B cell (primary cell): ENCODE data around the gene SLC25A21. TPM values are rescaled to one million over a fixed set of nuclear protein-coding genes. Genes with fewer than 3 reads are reported as not detected.

Experiments
- ATAC-seq: fragments of 200-7000 bp; cut with Tn5 transposase; one replicate; pipeline ENCODE4 v1.10.0; 2021; ENCODE audit warnings: low read depth, mild to moderate bottlenecking, moderate number of reproducible peaks, moderate library complexity
- CTCF ChIA-PET: fragments of 350-600 bp; sonication (Branson Sonifier 250); formaldehyde crosslinking; loops from one replicate; lab custom pipeline; 2021; ENCODE audit warnings: antibody characterized with exemption, inconsistent platforms; lab: Charles Lee
- POLR2A ChIA-PET: fragments of 350-600 bp; sonication (Branson Sonifier 250); formaldehyde crosslinking; loops from one replicate; lab custom pipeline; 2021; ENCODE audit warnings: antibody characterized with exemption; lab: Charles Lee
- DNase-seq: peaks from one replicate; pipeline ENCODE4 v3.0.0; 2013
- H2AFZ ChIP-seq: 2 replicates; pipeline ENCODE4 v1.6.1; 2012; ENCODE audit warnings: mild to moderate bottlenecking, low read depth, low read length; ENCODE audit not compliant: insufficient read depth, poor library complexity, severe bottlenecking
- H3K27ac ChIP-seq, 2 donors: 1 replicate in 1 of 2; 2 replicates in 1 of 2; pipeline ENCODE4 v1.5.1; 2012 to 2013; ENCODE audit warnings: low read length in 2 of 2, mild to moderate bottlenecking in 2 of 2, moderate library complexity in 1 of 2
- H3K27me3 ChIP-seq, 4 experiments: fragments of 200-600 bp in 1 of 4; sonication (generic) in 1 of 4; replicated peaks in 1 of 4; 1 replicate in 2 of 4; 2 replicates in 2 of 4; pipeline versions ENCODE4 v1.6.1 to v1.7.0; 2013 to 2016; ENCODE audit warnings: low read length in 3 of 4, mild to moderate bottlenecking in 2 of 4, mixed read lengths in 1 of 4, moderate library complexity in 1 of 4; ENCODE audit not compliant: insufficient read depth in 4 of 4, control insufficient read depth in 3 of 4; ENCODE audit errors: control extremely low read depth in 1 of 4
- H3K36me3 ChIP-seq, 2 experiments: replicated peaks in 1 of 2; 1 replicate in 1 of 2; 2 replicates in 1 of 2; pipeline versions ENCODE4 v1.6.1 to v1.7.1; 2013; ENCODE audit warnings: low read length in 1 of 2; ENCODE audit not compliant: insufficient read depth in 2 of 2, control insufficient read depth in 1 of 2; ENCODE audit errors: control extremely low read depth in 1 of 2, extremely low read depth in 1 of 2
- H3K4me1 ChIP-seq, 2 donors: fragments of 200-600 bp in 1 of 2; sonication (generic) in 1 of 2; 1 replicate in 1 of 2; 2 replicates in 1 of 2; pipeline versions ENCODE4 v1.5.1 to v1.6.1; 2013 to 2017; ENCODE audit warnings: low read length in 2 of 2; ENCODE audit not compliant: control insufficient read depth in 2 of 2, insufficient read depth in 2 of 2
- H3K4me2 ChIP-seq: replicated peaks from 2 replicates; pipeline ENCODE3; 2012; ENCODE audit warnings: mild to moderate bottlenecking, low read depth, low read length; ENCODE audit not compliant: poor library complexity, severe bottlenecking
- H3K4me3 ChIP-seq, 5 experiments: fragments of 200-600 bp in 1 of 5; sonication (generic) in 1 of 5; 1 replicate in 3 of 5; 2 replicates in 2 of 5; pipeline versions ENCODE4 v1.5.1 to v1.7.0; 2011 to 2016; ENCODE audit warnings: low read length in 4 of 5, mild to moderate bottlenecking in 4 of 5, low read depth in 2 of 5, control low read depth in 1 of 5, moderate library complexity in 1 of 5; ENCODE audit not compliant: insufficient read depth in 1 of 5; ENCODE audit errors: control extremely low read depth in 1 of 5, extremely low read depth in 1 of 5
- H3K79me2 ChIP-seq: fragments of 200-600 bp; sonication (generic); one replicate; pipeline ENCODE4 v1.6.0; 2016; ENCODE audit warnings: low read length; ENCODE audit not compliant: control insufficient read depth, insufficient read depth
- H3K9ac ChIP-seq: fragments of 200-600 bp; sonication (generic); 2 replicates; pipeline ENCODE4 v1.6.1; 2017; ENCODE audit warnings: mild to moderate bottlenecking, low read length, moderate library complexity
- H3K9me3 ChIP-seq, 3 donors: one replicate each; pipeline versions ENCODE4 v1.6.1 to v1.7.1; 2013; ENCODE audit warnings: low read length in 2 of 3; ENCODE audit not compliant: control insufficient read depth in 2 of 3, insufficient read depth in 1 of 3; ENCODE audit errors: control extremely low read depth in 1 of 3
- H4K20me1 ChIP-seq: 2 replicates; pipeline ENCODE4 v1.6.0; 2012; ENCODE audit warnings: mild to moderate bottlenecking, low read length; ENCODE audit not compliant: insufficient read depth, control insufficient read depth, poor library complexity, severe bottlenecking
- H3K27ac Mint-ChIP-seq: one replicate; pipeline ENCODE4 v1.8.0; 2021; ENCODE audit warnings: mixed read lengths
- H3K27me3 Mint-ChIP-seq: one replicate; pipeline ENCODE4 v1.8.0; 2021; ENCODE audit warnings: mixed read lengths
- H3K4me1 Mint-ChIP-seq: one replicate; pipeline ENCODE4 v1.8.0; 2021; ENCODE audit warnings: mixed read lengths
- H3K4me3 Mint-ChIP-seq: one replicate; pipeline ENCODE4 v1.8.0; 2021; ENCODE audit warnings: mixed read lengths
- H3K9me3 Mint-ChIP-seq: one replicate; pipeline ENCODE4 v1.8.0; 2022; ENCODE audit warnings: mixed read lengths; ENCODE audit not compliant: insufficient read depth
- CTCF ChIP-seq: fragments of 200-600 bp; IDR thresholded peaks from one replicate; pipeline ENCODE4 v1.8.0; 2022; ENCODE audit warnings: antibody characterized with exemption, mild to moderate bottlenecking
- EZH2 ChIP-seq: IDR thresholded peaks from 2 replicates; pipeline ENCODE4 v1.6.1; 2012; ENCODE audit warnings: borderline replicate concordance, low read depth, mild to moderate bottlenecking, moderate library complexity, low read length; ENCODE audit not compliant: insufficient read depth, poor library complexity, severe bottlenecking
- WGBS: methylation state at CpG from one replicate; pipeline ENCODE4 v1.1.5; 2013; ENCODE audit warnings: missing lambda C conversion rate; ENCODE audit not compliant: insufficient coverage; 5-methylcytosine and 5-hydroxymethylcytosine counted together
- intact Hi-C: fragments of 100-400 bp; cut with micrococcal nuclease; formaldehyde crosslinking; loops from one replicate; pipeline ENCODE4 v1.10.0; 2022
- polyA plus RNA-seq: library from polyadenylated mRNA; depleted of rRNA; stranded (reverse); fragments of >200 nt; gene quantifications from 2 replicates; pipeline ENCODE4 v1.2.3, GENCODE V29; 2012
- total RNA-seq, 2 donors: library from RNA; stranded (reverse); fragments of 120-200 nt in 1 of 2; gene quantifications; 1 replicate in 1 of 2; 2 replicates in 1 of 2; pipeline versions ENCODE4 v1.2.3 to v1.2.4, GENCODE V29; 2013 to 2022

SLC25A21 gene
- total and polyA plus RNA-seq, 2 donors (not counting 1 experiment from before 2014, with no cell fraction given), result not detected

DNA sequence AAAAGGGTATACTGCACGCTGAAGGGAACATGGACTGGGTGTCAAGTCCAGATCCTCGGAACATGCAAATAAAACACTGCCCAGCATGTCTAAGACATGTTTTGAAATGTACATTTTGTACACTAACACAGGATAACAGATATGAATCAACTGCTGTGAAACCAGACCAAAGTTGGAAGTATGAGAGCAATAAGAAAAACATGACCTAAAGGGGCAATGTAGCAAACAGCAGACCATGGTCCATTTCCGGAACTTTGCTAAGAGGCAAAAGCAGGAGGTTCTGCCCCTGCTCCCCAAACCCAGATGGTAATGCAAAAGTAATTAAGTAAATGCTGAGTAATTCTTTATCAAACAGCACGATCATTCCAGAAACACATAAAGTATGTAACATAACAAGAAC, 125.2 kb downstream of the SLC25A21 start:
- no peak for DNase-seq
- Histone ChIP-seq H3K9me3 (no peaks in the 10 kb centered on the region), H4K20me1 (no peaks in the 10 kb centered on the region), H3K4me3 (no peak overlapping the region), H3K27ac (no peak overlapping the region), H3K4me2 (no peak overlapping the region), H3K9ac (no peak overlapping the region), H3K79me2 (no peaks in the 10 kb centered on the region), H3K36me3 (no peaks in the 10 kb centered on the region), H2AFZ (no peak overlapping the region), H3K27me3 (no peaks in the 10 kb centered on the region), H3K4me1 (no peaks in the 10 kb centered on the region)
- Mint-ChIP-seq H3K4me3 (no peak overlapping the region), H3K4me1 (no peaks in the 10 kb centered on the region), H3K27me3 (no peaks in the 10 kb centered on the region), H3K9me3 (no peaks in the 10 kb centered on the region), H3K27ac (no peak overlapping the region)
- ChIA-PET POLR2A (no interaction called here), CTCF (no interaction called here)
- TF ChIP-seq CTCF (no peak), EZH2 (no peak)
- intact Hi-C loops, result no loop called here
- ATAC-seq, result no peak
- no CpG with 5 or more reads among the region's 4 CpGs for WGBS

DNA sequence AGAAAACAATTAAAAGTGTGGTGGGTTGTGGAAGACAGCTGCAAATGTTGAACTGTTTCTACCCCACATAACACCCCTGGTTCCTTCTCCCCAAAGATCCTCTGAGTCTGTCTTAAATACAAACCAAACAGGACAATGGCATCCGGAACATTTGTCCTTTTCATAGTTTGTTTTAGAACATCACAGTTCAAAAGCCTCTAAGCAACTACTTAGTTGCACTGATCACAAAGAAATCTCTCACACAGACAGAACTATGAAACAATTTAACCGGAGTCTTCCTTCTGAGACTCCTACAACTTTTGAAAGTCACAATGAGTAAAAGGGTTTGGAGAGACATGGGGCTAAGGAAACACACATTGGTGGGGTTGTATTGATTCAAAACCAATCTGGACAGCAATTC, 125.6 kb downstream of the SLC25A21 start:
- no peak for TF ChIP-seq CTCF
- TF ChIP-seq EZH2, result no peak
- Mint-ChIP-seq H3K4me1 (no peaks in the 10 kb centered on the region), H3K9me3 (no peaks in the 10 kb centered on the region), H3K4me3 (no peak overlapping the region), H3K27me3 (no peaks in the 10 kb centered on the region), H3K27ac (no peak overlapping the region)
- DNase-seq (no peak), ATAC-seq (no peak)
- ChIA-PET CTCF (no interaction called here), POLR2A (no interaction called here)
- Histone ChIP-seq H4K20me1 (no peaks in the 10 kb centered on the region), H3K4me3 (no peak overlapping the region), H3K4me1 (no peaks in the 10 kb centered on the region), H3K27ac (no peak overlapping the region), H2AFZ (no peak overlapping the region), H3K4me2 (no peak overlapping the region), H3K9me3 (no peaks in the 10 kb centered on the region), H3K9ac (no peak overlapping the region), H3K79me2 (no peaks in the 10 kb centered on the region), H3K27me3 (no peaks in the 10 kb centered on the region), H3K36me3 (no peaks in the 10 kb centered on the region)
- intact Hi-C loops, result no loop called here
- WGBS, result 89% methylated on average over 1 of the region's 2 CpGs
